Keratinocyte (primary cell): ENCODE measurements around the gene SDK1. TPM values are rescaled to one million over a fixed set of nuclear protein-coding genes. Genes with fewer than 3 reads are reported as not detected.
"Not testable (repeated sequence)": the region's sequence is repeated elsewhere in the genome, so short reads cannot be mapped to it uniquely, and the experiment has no call there.

Experiments used
- DNase-seq: peaks from one replicate; pipeline ENCODE4 v3.0.0-alpha.2; 2011; ENCODE audit warnings: low read depth, missing footprints, low spot score
- FAIRE-seq: peaks from 2 replicates; lab custom pipeline; 2011; peaks lifted over from hg19 to GRCh38; lab: Jason Lieb, UNC
- H2AFZ ChIP-seq: 2 replicates; pipeline ENCODE4 v1.6.0; 2012; ENCODE audit warnings: low read length, control low read depth, inconsistent platforms; ENCODE audit not compliant: control insufficient read depth
- H3K27ac ChIP-seq: 2 replicates; pipeline ENCODE4 v1.5.1; 2011; ENCODE audit warnings: low read length; ENCODE audit not compliant: control insufficient read depth, insufficient read depth
- H3K27me3 ChIP-seq: 3 replicates; pipeline ENCODE4 v1.6.0; 2011; ENCODE audit warnings: low read length; ENCODE audit not compliant: control insufficient read depth, insufficient read depth; ENCODE audit errors: extremely low read depth
- H3K36me3 ChIP-seq, 2 experiments: 2 replicates in 1 of 2; 3 replicates in 1 of 2; pipeline ENCODE4 v1.5.1; 2011; ENCODE audit warnings: low read length in 2 of 2, mild to moderate bottlenecking in 1 of 2; ENCODE audit not compliant: control insufficient read depth in 2 of 2, insufficient read depth in 2 of 2; ENCODE audit errors: extremely low read depth in 1 of 2
- H3K4me1 ChIP-seq: 3 replicates; pipeline ENCODE4 v1.5.1; 2011; ENCODE audit warnings: low read length; ENCODE audit not compliant: control insufficient read depth, insufficient read depth; ENCODE audit errors: extremely low read depth
- H3K4me2 ChIP-seq: 3 replicates; pipeline ENCODE4 v1.6.0; 2011; ENCODE audit warnings: low read depth, low read length; ENCODE audit not compliant: control insufficient read depth, insufficient read depth; ENCODE audit errors: extremely low read depth
- H3K4me3 ChIP-seq, 3 experiments: fragments of 200-600 bp in 1 of 3; sonication (generic) in 1 of 3; 2 replicates in 2 of 3; 3 replicates in 1 of 3; pipeline ENCODE4 v1.5.1; 2011 to 2016; ENCODE audit warnings: low read length in 3 of 3, mild to moderate bottlenecking in 3 of 3, control low read depth in 2 of 3, inconsistent platforms in 1 of 3, low read depth in 1 of 3, mixed read lengths in 1 of 3, mixed run types in 1 of 3, moderate library complexity in 1 of 3; ENCODE audit not compliant: control insufficient read depth in 2 of 3, insufficient read depth in 2 of 3; ENCODE audit errors: extremely low read depth in 1 of 3
- H3K79me2 ChIP-seq: 2 replicates; pipeline ENCODE4 v1.6.0; 2012; ENCODE audit warnings: low read length; ENCODE audit not compliant: control insufficient read depth, insufficient read depth
- H3K9ac ChIP-seq: 3 replicates; pipeline ENCODE4 v1.6.0; 2011; ENCODE audit warnings: low read length; ENCODE audit not compliant: control insufficient read depth, insufficient read depth; ENCODE audit errors: extremely low read depth
- H3K9me1 ChIP-seq: 3 replicates; pipeline ENCODE4 v1.6.0; 2011; ENCODE audit warnings: low read length; ENCODE audit not compliant: control insufficient read depth, insufficient read depth; ENCODE audit errors: extremely low read depth
- H3K9me3 ChIP-seq: 2 replicates; pipeline ENCODE4 v1.5.1; 2012; ENCODE audit warnings: low read depth, low read length; ENCODE audit not compliant: control insufficient read depth
- H4K20me1 ChIP-seq: 3 replicates; pipeline ENCODE4 v1.6.0; 2011; ENCODE audit warnings: low read length; ENCODE audit not compliant: control insufficient read depth, insufficient read depth; ENCODE audit errors: extremely low read depth
- EZH2 ChIP-seq: IDR thresholded peaks from one replicate; pipeline ENCODE4 v1.6.1; 2012; ENCODE audit warnings: inconsistent platforms, mild to moderate bottlenecking, low read length, moderate library complexity
- dilution Hi-C: fragments of 300-500 bp; cut with MboI; formaldehyde crosslinking; loops from one replicate; pipeline ENCODE4 v1.7.0; 2020; ENCODE audit warnings: low sequenced_read_pairs; ENCODE audit not compliant: extremely low pct_ligation_motif_present
- polyA plus RNA-seq, 5 experiments: library from polyadenylated mRNA; depleted of rRNA in 3 of 5; stranded (reverse) in 3 of 5; stranded (forward) in 1 of 5; unstranded in 1 of 5; fragments of >200 nt; gene quantifications; 1 replicate in 1 of 5; 2 replicates in 3 of 5; 3 replicates in 1 of 5; pipeline versions ENCODE4 v1.2.1 to v1.2.3, GENCODE V29; 2011 to 2012; ENCODE audit warnings: missing spikeins in 2 of 5, low read depth in 1 of 5, low replicate concordance in 1 of 5
- TF ChIP-seq, protein P1 (sequence below), 3 experiments: IDR thresholded peaks in 1 of 3; conservative IDR thresholded peaks in 1 of 3; optimal IDR thresholded peaks in 1 of 3; 2 replicates in 2 of 3; 3 replicates in 1 of 3; pipeline versions ENCODE3 to v1.5.1; 2011; ENCODE audit warnings: low read length in 3 of 3, mild to moderate bottlenecking in 3 of 3, moderate library complexity in 2 of 3, control low read depth in 1 of 3, inconsistent platforms in 1 of 3; ENCODE audit not compliant: insufficient read depth in 2 of 3; ENCODE audit errors: extremely low read depth in 1 of 3

Gene SDK1
- polyA plus RNA-seq, 1 donor (not counting 4 experiments of a cell fraction or from before 2014, with no cell fraction given) = 0.66 TPM

DNA sequence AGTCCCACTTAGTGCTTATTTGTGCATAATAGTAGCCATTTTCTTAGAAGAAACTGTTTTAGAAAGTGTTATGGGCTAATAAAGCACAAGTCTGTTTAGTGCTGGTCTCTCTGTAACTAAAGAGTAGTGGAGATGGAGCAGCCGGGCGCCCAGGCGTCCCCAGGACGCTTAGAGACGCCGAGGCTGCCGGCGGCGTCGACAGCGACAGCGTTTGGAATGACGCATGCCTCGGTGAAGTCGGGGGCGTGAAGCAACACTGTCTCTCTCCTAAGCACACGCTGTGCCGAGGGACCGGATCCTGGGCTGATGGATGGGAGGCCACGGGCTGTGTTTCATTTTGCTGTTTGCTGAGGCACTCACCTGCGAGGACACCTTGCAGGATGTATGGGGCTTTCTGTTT is 792.4 kb downstream of the SDK1 start:
- dilution Hi-C loops = no loop called here
- H3K9ac ChIP-seq = no peak overlapping the region
- no peak overlapping the region for H3K4me3 ChIP-seq
- H2AFZ ChIP-seq = no peak overlapping the region
- peaks cover 2% of the 10 kb centered on the region for H3K9me3 ChIP-seq
- peaks cover 8% of the 10 kb centered on the region for H3K4me1 ChIP-seq
- no peak overlapping the region for H3K27ac ChIP-seq
- no peaks in the 10 kb centered on the region for H3K79me2 ChIP-seq
- H3K9me1 ChIP-seq = no peaks in the 10 kb centered on the region
- no peaks in the 10 kb centered on the region for H3K27me3 ChIP-seq
- DNase-seq = no peak
- no peak overlapping the region for H3K4me2 ChIP-seq
- FAIRE-seq = no peak
- no peak for TF ChIP-seq EZH2
- TF ChIP-seq, protein P1, sequence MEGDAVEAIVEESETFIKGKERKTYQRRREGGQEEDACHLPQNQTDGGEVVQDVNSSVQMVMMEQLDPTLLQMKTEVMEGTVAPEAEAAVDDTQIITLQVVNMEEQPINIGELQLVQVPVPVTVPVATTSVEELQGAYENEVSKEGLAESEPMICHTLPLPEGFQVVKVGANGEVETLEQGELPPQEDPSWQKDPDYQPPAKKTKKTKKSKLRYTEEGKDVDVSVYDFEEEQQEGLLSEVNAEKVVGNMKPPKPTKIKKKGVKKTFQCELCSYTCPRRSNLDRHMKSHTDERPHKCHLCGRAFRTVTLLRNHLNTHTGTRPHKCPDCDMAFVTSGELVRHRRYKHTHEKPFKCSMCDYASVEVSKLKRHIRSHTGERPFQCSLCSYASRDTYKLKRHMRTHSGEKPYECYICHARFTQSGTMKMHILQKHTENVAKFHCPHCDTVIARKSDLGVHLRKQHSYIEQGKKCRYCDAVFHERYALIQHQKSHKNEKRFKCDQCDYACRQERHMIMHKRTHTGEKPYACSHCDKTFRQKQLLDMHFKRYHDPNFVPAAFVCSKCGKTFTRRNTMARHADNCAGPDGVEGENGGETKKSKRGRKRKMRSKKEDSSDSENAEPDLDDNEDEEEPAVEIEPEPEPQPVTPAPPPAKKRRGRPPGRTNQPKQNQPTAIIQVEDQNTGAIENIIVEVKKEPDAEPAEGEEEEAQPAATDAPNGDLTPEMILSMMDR (optimal IDR thresholded peaks at IDR 0.05 in 1 of 3, IDR thresholded peaks at IDR 0.05 in 1 of 3, conservative IDR thresholded peaks at IDR 0.05 in 1 of 3; ENCODE audit: extremely low read depth in 1 of 3, insufficient read depth in 2 of 3, low read length in 3 of 3) = no peak
- H3K36me3 ChIP-seq = peaks cover 0 to 1% of the 10 kb centered on the region in 2 experiments
- H4K20me1 ChIP-seq = no peaks in the 10 kb centered on the region

DNA sequence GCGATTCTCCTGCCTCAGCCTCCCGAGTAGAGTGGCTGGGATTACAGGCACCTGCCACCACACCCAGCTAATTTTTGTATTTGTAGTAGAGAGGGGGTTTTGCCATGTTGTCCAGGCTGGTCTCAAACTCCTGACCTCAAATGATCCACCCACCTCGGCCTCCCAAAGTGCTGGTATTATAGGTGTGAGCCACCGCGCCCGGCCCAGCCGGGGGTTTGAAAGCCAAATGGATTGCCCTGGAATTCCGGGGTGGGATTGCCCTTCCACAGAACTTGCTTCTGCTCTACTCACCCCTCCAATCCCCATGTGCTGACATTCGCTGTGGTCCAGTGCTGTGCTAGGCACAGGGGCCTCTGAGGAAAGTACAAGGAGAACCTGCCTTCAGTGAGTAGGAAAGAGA is 793.1 kb downstream of the SDK1 start:
- H3K9me3 ChIP-seq, H3K36me3 ChIP-seq, H3K4me3 ChIP-seq, FAIRE-seq, H3K27ac ChIP-seq, H3K4me2 ChIP-seq, H2AFZ ChIP-seq, dilution Hi-C loops, H3K27me3 ChIP-seq, H3K9me1 ChIP-seq, H3K4me1 ChIP-seq, H3K79me2 ChIP-seq, H4K20me1 ChIP-seq, H3K9ac ChIP-seq, DNase-seq: not testable (repeated sequence)

DNA sequence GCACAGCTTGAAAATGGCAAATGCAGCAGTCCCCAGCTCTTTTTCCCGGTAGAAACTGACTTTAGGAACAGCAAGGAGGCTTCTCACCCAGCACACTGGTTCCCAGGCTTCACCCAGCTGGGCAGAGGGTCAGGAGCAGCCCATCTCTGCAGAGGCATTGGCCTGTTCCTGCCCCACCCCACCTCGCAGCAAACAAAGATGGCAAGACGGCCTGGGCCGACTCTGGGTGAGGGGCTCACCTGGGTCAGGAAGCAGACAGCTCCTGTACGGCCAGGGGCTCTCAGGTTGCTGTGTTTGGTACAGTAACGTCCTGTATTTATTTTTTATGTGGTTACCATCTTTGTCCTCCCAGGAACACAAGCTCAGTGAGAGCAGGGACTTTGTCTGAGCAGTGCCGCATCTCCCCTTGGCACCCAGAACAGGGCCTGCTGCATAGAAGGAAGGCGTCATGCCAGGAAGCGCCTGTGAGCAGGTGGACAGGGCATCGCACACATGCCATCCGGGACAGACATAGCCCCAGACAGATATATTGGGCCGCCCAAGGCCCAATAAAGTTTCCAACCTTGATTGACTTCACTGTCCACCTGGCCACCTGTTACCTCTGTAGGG is 796.1 kb downstream of the SDK1 start:
- Histone ChIP-seq H3K9ac (no peak overlapping the region), H3K79me2 (no peaks in the 10 kb centered on the region), H3K36me3 (no peaks in the 10 kb centered on the region), H3K4me3 (no peak overlapping the region), H3K4me2 (no peak overlapping the region), H3K27me3 (no peaks in the 10 kb centered on the region), H3K9me3 (no peaks in the 10 kb centered on the region), H3K27ac (no peak overlapping the region), H4K20me1 (no peaks in the 10 kb centered on the region), H3K4me1 (peaks cover 5% of the 10 kb centered on the region), H3K9me1 (no peaks in the 10 kb centered on the region), H2AFZ (no peak overlapping the region)
- FAIRE-seq (no peak), DNase-seq (no peak)
- no peak for TF ChIP-seq EZH2
- TF ChIP-seq, protein P1 (optimal IDR thresholded peaks at IDR 0.05 in 1 of 3, IDR thresholded peaks at IDR 0.05 in 1 of 3, conservative IDR thresholded peaks at IDR 0.05 in 1 of 3; ENCODE audit: extremely low read depth in 1 of 3, insufficient read depth in 2 of 3, low read length in 3 of 3) = no peak
- dilution Hi-C loops = no loop called here
